Activated CD4-positive, CD25-positive, alpha-beta regulatory T cell treated with anti-CD3 and anti-CD28 coated beads, Interleukin-2, amount 50 U/mL, for 16 hours (primary cell): Measurements from ENCODE around the gene RCSD1.

Experiments
- DNase-seq: peaks from one replicate; pipeline ENCODE4 v3.0.0-alpha.2; 2020; ENCODE audit warnings: low read depth, low spot score

The RCSD1 gene

DNA sequence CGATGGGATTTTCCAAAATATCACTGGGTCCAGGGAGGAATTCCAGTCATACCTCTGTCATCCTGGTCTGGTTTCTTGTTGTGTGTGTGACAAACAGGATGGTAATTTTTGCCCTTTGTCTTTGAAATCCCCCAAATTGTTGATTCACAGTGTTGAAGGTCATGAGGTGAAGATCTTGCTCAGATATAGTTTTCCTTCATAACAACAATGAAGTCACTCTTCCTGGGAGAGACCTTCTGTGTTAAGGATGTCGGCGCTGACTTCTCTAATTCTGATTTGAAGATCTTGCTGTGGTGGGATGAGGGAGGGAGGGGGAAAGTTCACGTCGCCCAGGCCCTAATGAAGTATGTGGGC lies 59.5 kb downstream of the RCSD1 start:
- DNase-seq: no peak

DNA sequence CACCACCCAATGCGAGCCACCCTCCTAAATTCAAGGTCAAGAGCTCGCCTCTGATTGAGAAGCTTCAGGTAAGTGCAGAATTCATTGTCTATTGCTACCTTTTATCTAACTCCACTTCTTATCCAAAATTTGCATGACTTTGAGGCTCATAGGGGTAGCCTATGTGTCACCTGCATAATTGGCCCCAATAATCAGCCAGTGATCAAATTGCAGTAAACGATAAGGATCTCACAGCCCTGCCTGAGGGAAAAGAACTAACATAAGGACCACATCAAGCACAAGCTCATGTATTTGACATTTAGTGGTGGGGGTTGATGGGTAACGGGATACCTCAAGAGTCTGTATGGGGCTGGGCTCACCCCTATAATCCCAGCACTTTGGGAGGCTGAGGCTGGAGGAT lies 60.0 kb downstream of the RCSD1 start:
- DNase-seq: no peak

DNA sequence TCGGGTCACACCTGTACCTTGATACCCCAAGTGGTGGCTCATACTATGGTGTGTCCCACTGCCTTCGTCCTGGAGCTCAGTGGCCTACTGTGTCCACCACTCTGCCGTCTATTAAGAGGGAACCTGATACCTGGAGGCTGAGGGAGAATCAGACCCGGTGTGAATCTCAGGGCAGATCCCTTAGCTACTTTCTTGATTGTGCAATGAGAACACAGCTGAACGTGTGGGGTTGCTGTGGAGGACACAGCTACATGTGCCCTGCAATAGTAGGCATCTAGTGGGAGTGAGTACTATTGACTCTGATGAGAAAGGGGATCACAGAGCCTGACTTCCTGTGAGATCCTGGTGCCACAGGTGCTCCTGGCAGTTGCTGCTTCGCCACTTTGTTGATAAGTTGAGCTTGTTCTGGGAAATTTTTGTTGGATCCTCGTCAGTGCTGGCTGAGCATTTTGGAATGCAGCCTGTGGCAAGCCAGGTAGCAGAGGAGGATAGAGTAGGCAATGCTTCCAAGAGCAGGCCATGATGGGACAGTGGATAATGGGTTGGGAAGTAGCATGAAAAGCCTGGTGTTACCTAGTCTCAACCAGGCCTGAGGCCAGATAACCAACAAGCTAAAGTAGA lies 63.5 kb downstream of the RCSD1 start:
- no peak for DNase-seq

DNA sequence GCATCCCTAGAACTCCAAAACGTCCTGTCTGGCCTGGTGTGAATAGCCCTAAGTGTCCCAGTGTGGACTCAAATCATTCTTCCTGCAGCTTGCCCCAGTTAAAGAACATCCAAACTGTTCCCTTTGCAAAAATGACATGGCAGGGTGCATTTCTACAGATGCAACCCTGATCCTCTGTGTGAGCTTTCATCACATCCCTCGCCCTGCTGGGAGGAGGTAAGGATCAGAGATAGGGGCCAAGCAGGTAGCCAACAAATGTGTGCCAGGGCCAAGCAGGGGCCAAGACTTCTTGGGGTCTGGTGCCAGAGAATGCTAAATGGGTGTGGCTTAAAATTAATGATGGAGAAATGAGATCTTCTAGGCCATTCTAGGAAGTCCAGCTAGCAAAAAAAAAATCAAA lies 64.7 kb downstream of the RCSD1 start:
- no peak for DNase-seq

DNA sequence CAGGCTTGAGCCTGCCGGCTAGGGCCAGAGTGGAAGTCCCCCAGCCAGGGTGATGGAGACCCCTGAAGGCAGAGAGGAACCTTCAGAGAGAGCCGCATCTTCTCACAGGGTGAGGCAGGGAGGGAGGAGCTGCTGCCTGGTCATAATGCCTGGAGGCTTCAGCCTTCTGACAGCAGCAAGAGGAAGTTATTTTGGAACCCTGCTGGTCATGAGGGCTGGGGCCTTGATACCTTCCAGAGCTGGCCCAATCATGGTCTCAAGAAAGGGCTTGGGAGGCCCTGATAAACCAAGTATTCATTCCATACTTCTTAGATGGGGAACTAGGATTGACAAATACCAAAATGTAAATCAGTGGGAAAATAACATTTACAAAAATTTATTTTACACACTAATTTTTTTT lies 65.1 kb downstream of the RCSD1 start:
- no peak for DNase-seq

DNA sequence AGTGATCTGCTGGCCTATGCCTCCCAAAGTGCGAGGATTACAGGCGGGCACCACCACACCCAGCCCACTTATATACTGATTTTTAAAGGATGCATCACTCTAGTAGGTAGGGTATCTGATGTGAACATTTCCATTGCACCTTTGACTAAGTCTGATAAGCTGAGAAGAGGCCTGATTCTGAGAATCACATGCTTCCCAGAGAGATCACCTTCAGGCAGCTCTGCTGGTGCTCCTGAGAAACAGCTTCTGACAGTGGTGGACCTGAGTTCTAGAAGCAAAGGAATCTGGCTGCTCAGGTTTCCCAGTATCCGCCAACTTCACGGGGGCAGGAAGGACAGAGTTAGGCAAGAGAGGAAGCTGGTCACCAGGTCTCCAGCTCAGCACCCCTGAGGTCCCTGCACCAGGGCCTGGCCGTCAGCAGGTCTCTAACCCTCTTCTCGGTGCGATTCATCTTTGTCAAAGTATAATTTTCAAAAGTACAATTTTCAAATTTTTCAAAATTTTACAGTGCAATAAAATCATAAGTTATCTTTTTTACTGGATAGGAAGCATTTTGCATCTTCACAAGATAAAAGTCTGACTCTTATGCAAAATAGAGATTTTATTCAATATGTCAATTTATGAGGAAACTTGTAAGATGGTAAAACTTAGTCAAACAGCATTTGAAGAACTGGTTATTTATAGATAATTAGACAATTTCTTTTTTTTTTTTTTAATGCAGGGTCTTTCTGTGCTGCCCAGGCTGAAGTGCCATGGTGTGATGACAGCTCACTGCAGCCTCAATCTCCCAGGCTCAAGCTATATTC lies 65.9 kb downstream of the RCSD1 start:
- DNase-seq: no peak

DNA sequence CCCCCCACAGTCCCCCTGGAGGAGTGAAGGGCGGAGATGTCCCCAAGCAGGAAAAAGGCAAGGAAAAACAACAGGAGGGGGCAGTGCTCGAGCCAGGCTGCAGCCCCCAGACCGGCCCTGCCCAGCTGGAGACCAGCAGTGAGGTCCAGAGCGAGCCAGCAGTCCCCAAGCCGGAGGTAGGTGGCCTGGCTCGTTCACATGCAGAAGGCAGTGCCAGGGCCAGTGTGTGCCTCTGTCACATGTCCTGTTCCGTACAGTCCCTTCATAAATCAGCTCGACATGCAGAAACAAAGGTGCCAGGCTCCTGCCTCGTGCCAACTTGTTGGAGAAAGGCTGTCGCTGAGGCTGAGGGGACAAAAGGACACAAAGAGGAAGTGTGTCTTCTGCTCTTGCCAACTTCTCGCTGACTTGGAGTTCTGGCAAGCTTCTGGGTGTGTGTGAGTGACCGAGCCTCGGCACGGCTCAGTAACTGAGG lies 67.7 kb downstream of the RCSD1 start:
- DNase-seq: no peak

DNA sequence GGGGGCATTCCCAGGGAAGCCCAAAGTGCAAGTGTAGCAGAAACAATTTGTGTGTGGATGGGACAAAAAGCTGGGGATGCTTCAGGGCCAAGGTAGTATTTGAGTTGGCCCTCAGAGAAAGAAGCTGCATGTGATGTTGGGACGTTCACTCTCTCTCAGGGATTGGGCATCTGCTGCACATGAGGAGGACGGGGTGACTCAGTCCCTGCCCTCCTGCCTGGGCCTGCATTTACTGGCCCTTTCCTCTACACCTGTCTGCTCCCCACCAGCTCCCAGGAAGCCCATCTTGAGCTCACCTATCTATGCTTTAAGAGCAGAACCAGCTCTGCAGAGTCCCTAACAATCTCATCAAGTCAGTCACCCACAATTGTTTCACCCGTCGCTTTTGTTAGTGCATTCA lies 68.3 kb downstream of the RCSD1 start:
- no peak for DNase-seq

DNA sequence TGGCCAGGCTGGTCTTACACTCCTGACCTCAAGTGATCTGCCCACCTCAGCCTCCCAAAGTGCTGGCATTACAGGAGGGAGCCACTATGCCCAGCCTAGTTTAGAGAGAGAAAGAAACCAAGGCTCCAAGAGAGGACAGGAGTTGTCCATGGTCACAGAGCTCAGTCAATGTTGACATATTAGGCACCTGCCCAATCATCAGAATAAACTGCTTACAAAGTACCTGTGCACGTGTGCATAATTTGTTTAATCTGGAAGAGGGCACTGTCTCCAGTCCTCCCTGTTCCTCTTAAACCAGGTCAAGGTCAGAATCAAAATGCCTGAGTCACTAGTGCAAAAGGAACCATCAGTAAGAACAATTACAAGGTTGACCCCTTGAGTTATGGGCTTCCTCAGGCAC lies 71.5 kb downstream of the RCSD1 start:
- no peak for DNase-seq

DNA sequence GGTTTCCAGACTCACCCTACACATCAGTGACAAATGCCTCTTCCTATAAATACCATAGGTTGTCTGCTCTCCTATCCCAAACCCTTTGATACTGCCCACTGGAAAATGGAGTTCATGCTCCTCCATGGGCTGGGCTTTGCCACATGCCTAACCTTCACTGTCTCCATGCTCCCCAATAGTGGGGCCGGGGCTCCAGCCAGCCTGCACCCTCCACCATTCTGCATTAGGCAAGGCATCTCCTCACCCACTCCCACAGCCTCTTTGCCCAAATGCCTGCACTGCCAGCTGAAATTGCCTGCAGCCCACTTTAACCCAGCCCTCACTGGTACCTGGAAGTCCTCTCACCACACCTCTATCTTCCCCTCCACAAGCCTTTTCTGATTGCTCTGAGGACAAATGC lies 73.5 kb downstream of the RCSD1 start:
- no peak for DNase-seq

DNA sequence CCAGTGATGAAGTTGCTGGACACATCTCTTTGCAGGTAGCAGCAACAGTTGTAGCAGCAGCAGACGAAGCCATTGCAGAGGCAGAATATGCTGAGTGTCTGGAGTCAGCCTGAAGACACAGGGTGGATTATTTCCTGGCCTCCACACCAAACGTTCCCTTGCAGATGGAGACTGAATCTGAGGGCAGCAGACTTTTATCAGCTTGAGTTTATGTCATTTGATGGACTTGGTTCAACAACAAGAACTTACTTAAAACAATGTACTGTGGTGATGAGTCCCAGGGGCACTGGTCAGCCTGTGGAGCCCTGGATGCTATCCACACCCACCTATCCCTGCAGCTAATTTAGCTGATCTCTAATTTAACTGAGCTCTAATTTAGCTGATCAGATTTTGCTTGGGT lies 74.7 kb downstream of the RCSD1 start:
- DNase-seq: no peak

DNA sequence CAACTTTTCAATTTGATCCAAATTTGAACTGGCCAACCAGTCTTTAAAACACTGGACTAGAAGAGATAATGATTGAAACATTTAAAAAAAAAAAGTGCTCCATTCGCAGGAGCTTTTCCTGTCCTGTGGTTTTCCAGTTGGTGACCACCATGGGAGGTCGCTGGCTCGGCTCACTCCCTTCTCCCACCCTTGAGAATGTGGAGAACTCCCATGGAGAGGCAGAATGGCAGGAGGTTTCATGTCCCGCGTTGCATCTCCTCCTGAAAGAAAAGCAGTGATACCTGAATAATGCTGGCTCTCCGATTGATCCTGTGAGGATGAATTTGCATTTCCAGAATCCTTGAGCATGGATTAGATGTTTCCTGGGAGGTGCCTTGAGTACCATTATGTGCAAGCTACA lies 75.2 kb downstream of the RCSD1 start:
- DNase-seq: no peak

DNA sequence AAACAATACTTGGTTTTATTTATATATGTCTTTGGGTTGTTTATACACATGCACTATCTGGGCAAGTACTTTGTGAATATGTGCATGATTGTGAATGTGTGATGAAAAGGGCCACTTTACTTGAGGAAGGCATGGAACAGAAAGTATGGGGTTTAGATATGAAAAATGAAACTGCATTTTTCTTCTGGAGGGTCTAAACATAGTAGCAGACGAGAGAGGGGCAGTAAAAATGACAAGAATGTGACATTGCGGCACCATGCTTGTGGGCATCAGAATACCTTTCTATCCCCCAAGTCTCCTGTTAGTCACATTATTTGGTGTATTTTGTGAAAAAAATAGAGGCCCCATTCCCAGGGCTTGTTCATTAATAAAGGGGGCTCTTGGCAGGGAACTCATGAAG lies 76.3 kb downstream of the RCSD1 start:
- no peak for DNase-seq

DNA sequence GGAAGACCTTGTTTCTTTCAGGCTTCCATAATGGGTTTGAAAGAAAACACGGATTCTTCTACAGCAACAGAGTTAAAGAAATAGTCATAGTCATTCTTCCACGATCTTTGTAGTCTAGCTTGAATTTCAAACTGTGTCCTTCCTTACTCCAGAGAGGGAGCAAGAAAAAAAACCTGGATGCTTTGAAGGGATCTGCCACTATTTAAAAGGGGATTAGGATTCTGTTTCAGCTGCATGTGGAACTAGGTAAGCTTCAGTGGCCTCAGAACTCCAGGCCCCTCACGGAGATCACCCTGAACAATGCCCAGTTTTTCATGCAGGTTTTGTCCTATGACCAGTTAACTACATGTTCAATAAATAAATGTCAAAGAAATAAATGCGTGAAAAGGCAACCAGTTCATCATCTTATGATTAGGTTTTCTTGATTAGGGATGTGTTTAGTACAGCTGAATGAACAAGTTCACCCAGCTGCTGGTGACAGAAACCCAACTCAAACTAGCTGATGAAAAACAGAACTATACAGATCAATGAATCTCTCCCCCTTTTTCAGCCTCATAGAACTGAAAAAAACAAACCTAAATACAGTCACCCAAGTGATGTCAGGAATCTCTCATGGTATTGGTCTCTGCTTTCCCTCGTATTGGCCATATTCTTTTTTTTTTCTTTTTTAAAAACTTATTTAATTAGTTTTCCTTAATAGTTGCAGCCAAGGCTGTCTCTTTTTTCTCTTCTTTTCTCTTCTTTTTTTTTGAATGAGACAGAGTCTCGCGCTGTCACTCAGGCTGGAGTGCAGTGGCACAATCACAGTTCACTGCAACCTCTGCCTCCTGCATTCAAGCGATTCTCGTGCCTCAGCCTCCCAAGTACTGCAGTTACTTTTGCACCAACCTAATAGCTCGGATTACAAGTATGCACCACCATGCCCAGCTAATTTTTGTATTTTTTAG lies 77.2 kb downstream of the RCSD1 start:
- DNase-seq: no peak

DNA sequence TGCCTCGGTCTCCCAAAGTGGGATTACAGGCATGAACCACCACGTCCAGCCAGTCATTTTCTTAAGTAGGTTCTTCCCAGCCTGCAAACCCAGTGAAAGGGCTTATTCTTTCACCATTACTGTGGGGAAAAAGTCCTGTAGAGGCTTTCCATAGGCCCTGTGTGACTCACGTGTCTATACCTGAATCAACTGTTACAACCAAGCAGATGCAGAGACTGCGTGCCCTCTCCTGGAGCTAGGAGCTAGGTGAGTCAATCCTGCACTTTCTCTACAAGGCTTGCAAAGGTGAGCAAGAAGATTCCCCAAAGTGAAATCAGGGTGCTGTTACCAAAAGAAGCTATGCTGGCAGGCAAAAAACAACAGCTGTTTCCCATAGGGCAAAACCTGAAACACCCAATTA lies 77.9 kb downstream of the RCSD1 start:
- no peak for DNase-seq

DNA sequence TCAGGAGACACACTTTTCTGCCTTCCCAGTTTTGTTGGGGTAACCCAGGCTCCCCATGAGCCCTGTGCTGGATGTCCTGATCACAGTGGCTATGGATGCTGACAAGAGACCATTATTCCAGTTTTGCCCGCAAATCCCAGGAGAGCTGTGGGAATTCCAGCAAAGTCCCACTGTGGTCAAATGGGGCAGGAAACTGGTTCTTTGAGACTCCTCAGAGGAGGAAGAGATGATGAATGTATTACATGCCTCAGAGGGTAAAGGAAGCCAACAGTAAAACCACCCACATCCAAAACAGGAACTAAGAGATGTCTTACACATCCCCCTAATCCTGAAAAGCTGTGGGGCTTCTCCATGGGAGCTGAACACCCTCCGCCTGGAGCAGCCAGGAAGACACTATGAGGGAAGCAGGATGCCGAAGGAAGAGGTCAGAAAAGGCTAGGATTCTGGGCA lies 78.9 kb downstream of the RCSD1 start:
- no peak for DNase-seq

DNA sequence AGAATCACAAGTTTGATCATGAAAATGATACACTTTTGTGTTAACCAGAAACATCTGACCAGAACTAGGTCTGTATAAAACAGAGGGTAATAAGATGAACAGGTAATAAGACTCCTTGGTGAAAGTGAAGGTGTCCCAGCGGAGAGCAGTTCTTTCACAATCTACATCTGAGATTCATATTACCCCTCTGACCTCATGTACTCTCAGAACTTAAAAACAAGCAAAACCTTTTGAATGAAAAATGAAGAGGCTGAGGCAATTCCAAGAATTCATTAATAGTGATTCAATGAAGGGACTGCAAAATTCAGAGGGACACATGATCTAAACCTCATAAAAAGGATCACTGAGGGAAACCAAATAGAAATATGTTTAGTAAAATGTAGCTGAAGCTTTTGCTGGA lies 80.8 kb downstream of the RCSD1 start:
- no peak for DNase-seq

DNA sequence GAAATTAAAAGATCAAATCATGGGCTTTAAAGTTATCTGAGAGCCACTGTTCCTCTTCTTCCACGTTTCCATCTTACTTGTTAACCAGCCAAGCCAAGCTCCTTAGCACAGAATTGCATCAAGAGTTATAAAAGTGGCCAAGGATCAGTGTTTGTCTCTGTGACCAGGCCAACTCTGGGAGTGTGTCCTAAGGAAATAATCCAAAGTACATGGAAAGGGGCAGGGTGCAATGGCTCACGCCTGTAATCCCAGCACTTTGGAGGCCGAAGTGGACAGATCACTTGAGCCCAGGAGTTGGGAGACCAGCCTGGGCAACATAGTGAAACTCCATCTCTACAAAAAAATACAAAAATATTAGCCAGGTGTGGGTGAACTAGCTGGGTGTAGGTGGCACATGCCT lies 81.8 kb downstream of the RCSD1 start:
- no peak for DNase-seq

DNA sequence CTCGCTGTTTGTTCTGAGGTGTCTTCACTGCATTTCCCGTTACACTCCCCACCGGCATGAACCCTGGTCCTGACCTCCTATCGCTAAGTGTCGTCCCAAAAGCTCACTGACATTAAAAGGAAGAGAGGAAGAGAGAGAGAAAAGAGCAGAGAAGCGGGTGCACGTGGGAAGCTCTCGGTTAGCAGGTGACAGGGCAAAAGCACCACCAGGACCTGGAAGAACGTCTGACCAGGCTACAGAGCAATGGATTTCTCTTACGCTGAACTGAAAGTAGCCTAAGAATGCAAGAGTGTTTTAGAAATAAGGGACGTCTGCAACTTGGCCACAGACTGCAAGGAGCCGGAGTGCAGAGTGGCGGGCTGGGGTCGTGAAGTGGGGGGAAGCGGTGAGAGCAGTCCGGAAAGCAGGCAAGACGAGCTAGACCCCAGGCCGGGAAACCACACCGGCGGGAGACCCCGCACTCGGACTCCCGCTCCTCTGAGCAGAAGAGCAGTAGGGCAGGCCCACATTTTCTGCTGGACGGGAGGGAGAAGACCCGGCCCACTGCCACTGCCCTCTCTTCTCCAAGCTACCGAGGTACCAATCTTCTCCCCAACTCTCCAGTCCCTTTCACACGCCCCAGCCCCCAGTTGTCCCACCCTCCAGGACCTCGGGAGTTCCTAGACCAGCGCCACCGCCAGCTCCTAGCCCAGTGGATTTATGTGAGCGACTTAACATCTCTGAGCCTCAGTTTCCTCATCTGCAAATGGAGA lies 83.5 kb downstream of the RCSD1 start:
- no peak for DNase-seq

DNA sequence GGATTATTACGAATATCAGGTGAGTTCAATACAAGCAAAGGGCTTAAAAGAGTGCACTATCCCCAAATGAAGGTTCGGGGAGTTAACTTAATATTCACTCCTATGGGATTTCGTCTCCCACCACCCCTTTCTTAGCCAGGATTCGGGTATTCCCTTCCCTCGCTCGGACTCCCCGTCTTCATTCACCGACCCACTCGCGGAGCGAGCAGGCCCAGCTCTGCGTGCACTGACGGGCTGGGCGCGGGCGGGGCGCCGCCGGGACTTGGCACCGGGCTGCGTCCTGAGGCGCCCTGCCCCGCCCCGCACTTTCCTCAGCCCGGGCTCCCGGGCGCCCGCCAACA lies 84.0 kb downstream of the RCSD1 start:
- peak; percentile 39 for DNase-seq

DNA sequence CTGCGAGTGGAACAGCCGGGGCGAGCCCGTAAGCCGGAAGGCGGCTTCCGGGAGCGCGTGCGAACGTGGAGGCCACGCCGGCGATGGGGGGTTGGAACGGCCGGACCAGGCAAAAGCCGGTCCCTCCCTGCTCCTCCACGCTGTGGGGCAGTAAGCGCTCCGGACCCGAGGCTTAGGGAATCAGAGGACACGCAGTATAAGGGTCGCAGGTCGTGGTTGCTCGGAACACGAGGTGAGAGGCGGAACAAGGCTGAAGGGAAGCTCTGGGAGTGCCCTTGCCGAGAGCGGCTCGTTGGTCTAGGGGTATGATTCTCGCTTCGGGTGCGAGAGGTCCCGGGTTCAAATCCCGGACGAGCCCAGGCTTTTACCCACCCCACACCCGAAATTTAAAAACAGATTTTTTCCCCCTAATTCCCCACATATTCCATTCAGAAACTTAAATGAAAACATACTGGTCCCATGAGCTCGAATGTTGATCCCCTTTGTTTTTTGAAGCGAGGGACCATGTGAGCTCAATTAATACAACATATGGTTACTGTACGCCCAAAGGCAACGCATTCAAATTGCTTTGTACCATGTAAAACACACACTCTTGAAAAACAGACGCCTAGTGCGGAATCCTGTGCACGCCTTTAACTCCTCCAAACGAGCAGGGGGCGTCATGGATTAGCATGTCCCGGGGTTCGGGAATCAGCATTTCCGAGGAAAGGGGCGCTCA lies 84.6 kb downstream of the RCSD1 start:
- peak; percentile 79 for DNase-seq
